HFFc6 (cell line): ENCODE results near the gene AIFM1. TPM values are rescaled to one million over a fixed set of nuclear protein-coding genes. Genes with fewer than 3 reads are reported as not detected.

ENCODE experiments used
- DNase-seq: peaks from one replicate; pipeline ENCODE4 v3.0.0-alpha.2; 2018
- H3K27ac Mint-ChIP-seq: 2 replicates; pipeline ENCODE4 v1.8.0; 2020; ENCODE audit warnings: mild to moderate bottlenecking, mixed read lengths
- H3K27me3 Mint-ChIP-seq: 2 replicates; pipeline ENCODE4 v1.8.0; 2021; ENCODE audit warnings: mild to moderate bottlenecking, moderate library complexity, mixed read lengths; ENCODE audit not compliant: insufficient read depth
- H3K36me3 Mint-ChIP-seq: 2 replicates; pipeline ENCODE4 v1.8.0; 2021; ENCODE audit warnings: low read depth, mixed read lengths
- H3K4me1 Mint-ChIP-seq: 2 replicates; pipeline ENCODE4 v1.8.0; 2020; ENCODE audit warnings: low read depth, mixed read lengths
- H3K4me3 Mint-ChIP-seq: 2 replicates; pipeline ENCODE4 v1.8.0; 2020; ENCODE audit warnings: mild to moderate bottlenecking, moderate library complexity, mixed read lengths
- H3K9me3 Mint-ChIP-seq: 2 replicates; pipeline ENCODE4 v1.8.0; 2020; ENCODE audit warnings: mild to moderate bottlenecking, mixed read lengths
- total RNA-seq, 6 experiments: library from RNA; stranded (reverse); fragmentation: NEBNext Ultra II Directional; extraction: Animal tissue kit (Norgen Biotek cat#: 25700); gene quantifications; 2 replicates in 1 of 6; 3 replicates in 5 of 6; pipeline ENCODE4 v1.2.3, GENCODE V29; 2021
- TF ChIP-seq, protein P1 (sequence below): fragments of 200-600 bp; sonication (generic); IDR thresholded peaks from 2 replicates; pipeline ENCODE4 v1.5.0; 2021; ENCODE audit warnings: antibody characterized with exemption, mild to moderate bottlenecking

The AIFM1 gene
- total RNA-seq, 6 experiments from 2014 or later: 31.9 to 39.5 (median 33.8) TPM

DNA sequence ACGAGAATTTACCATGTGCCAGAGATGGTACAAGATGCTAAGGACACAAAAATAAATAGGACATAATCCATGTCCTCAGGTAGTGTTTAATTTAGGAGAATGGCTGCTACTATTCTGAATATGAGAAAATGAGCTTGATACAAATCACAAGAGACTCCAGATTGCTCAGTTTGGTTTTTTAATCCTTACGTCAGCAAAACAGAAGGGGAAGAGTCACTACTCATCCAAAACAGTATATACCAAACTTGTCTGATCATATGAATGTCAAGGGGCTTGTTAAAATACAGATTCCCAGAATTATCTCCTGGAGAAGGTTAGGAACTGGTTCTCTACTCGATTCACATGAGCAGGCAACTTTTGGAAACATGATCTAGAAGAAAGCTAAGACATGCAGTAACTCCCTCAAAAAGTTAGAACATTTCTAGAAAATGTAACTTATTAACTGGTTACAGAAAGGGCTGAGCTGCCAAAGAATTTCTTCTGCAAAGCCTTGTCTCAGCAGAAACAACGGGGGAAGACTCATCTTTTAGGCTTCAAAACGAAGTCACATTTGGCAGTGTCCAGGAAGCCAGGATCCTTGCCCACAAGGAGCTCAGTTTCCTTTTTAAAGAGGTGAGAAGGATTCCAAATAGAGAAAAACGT is 3.4 kb downstream of the AIFM1 start:
- no peak overlapping the region for H3K27ac Mint-ChIP-seq

DNA sequence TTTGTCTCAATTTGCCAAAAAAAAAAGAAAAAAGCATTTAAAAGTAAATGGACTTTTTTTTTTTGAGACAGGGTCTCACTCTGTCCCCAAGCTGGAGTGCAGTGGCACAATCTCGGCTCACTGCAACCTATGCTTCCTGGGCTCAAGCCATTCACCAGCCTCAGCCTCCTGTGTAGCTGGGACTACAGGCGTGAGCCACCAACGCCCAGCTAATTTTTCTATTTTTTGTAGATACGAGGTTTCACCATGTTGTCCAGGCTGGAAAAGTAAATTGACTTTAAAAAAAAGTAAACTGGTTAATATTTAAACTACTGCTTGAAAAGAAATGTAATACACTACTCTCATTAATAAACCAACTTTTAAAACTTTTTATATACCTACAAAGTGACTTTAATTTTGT is 5.9 kb downstream of the AIFM1 start:
- no peaks in the 10 kb centered on the region for H3K36me3 Mint-ChIP-seq
- TF ChIP-seq, protein P1, sequence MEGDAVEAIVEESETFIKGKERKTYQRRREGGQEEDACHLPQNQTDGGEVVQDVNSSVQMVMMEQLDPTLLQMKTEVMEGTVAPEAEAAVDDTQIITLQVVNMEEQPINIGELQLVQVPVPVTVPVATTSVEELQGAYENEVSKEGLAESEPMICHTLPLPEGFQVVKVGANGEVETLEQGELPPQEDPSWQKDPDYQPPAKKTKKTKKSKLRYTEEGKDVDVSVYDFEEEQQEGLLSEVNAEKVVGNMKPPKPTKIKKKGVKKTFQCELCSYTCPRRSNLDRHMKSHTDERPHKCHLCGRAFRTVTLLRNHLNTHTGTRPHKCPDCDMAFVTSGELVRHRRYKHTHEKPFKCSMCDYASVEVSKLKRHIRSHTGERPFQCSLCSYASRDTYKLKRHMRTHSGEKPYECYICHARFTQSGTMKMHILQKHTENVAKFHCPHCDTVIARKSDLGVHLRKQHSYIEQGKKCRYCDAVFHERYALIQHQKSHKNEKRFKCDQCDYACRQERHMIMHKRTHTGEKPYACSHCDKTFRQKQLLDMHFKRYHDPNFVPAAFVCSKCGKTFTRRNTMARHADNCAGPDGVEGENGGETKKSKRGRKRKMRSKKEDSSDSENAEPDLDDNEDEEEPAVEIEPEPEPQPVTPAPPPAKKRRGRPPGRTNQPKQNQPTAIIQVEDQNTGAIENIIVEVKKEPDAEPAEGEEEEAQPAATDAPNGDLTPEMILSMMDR: no peak
- H3K27me3 Mint-ChIP-seq: no peaks in the 10 kb centered on the region
- H3K27ac Mint-ChIP-seq: no peak overlapping the region
- DNase-seq: no peak
- no peaks in the 10 kb centered on the region for H3K9me3 Mint-ChIP-seq
- H3K4me1 Mint-ChIP-seq: peaks cover 7% of the 10 kb centered on the region; the same call in 1 of the 2 replicates
- no peak overlapping the region for H3K4me3 Mint-ChIP-seq

More for the DNA sequence above, 3.4 kb downstream of the AIFM1 start:
- no peak for DNase-seq
- Mint-ChIP-seq H3K36me3 (no peaks in the 10 kb centered on the region), H3K4me3 (no peak overlapping the region), H3K27me3 (no peaks in the 10 kb centered on the region; the same call in 1 of the 2 replicates), H3K4me1 (peaks cover 14% of the 10 kb centered on the region), H3K9me3 (no peaks in the 10 kb centered on the region)
- TF ChIP-seq, protein P1: no peak

DNA sequence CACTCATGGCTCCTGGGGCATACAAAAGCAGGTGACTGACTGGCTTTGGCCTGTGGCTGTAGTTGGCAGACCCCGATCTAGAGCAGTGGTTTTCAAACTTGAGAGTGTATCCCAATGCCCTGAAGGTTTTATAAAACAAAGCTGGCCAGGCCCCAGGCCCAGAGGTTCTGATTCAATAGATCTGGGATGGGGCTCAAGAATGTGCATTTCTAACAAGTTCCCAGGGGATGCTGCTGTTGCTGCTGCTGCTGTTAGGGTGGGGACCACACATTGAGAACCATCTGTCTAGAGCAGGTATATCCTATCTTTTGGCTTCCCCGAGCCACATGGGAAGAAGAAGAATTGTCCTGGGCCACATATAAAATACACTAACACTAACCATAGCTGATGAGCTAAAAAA is 7.3 kb downstream of the AIFM1 start:
- no peaks in the 10 kb centered on the region for H3K36me3 Mint-ChIP-seq
- DNase-seq: no peak
- TF ChIP-seq, protein P1: no peak
- H3K4me1 Mint-ChIP-seq: peaks cover 7% of the 10 kb centered on the region; the same call in 1 of the 2 replicates
- H3K4me3 Mint-ChIP-seq: no peak overlapping the region
- no peaks in the 10 kb centered on the region for H3K27me3 Mint-ChIP-seq
- H3K9me3 Mint-ChIP-seq: no peaks in the 10 kb centered on the region
- H3K27ac Mint-ChIP-seq: no peak overlapping the region

DNA sequence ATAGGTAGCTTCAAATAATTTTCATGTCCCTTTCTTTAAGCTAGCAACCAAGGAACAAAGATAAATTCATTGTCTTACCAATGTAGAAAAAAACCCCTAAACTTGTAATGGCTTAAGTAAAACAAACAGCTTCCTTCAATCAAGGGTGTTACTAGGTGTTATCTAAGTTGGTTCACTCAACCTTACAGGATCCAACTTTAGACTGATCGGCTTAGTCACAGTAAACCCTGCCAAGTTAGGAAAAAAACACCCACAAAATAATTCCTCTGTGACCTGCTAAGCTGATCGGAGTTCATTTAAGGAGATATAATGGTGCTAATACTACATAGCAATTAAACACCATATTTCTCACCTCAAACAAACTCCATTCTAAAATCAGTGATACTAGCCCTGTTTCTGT is 10.1 kb downstream of the AIFM1 start:
- peaks cover 3% of the 10 kb centered on the region; the same call in 1 of the 2 replicates for H3K36me3 Mint-ChIP-seq
- DNase-seq: no peak
- TF ChIP-seq, protein P1: no peak
- H3K27me3 Mint-ChIP-seq: no peaks in the 10 kb centered on the region
- no peaks in the 10 kb centered on the region for H3K9me3 Mint-ChIP-seq
- H3K4me3 Mint-ChIP-seq: no peak overlapping the region
- no peaks in the 10 kb centered on the region for H3K4me1 Mint-ChIP-seq
- no peak overlapping the region for H3K27ac Mint-ChIP-seq

DNA sequence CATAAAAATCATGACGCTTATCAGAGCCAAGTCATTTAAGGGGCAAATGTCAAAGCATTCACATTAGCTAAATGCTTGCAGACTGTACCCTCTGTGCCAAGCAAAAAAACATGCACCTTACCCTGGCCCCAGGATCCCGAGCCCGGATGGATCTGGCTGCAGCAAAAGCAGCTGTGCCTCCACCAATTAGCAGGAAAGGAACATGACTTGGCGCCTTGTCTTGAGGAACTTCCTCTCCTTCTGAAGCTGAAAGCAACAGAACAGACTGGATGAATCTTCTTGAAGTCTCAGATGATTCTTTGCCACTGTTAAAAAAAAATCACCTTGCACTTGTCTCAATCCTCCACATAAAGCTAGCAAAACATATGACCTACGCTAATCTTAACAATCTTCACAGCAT is 18.0 kb downstream of the AIFM1 start:
- no peaks in the 10 kb centered on the region; the same call in 1 of the 2 replicates for H3K27me3 Mint-ChIP-seq
- no peak for DNase-seq
- H3K4me3 Mint-ChIP-seq: no peak overlapping the region
- H3K9me3 Mint-ChIP-seq: no peaks in the 10 kb centered on the region
- TF ChIP-seq, protein P1: no peak
- no peak overlapping the region for H3K27ac Mint-ChIP-seq
- peaks cover 15% of the 10 kb centered on the region for H3K4me1 Mint-ChIP-seq
- H3K36me3 Mint-ChIP-seq: peaks cover 18% of the 10 kb centered on the region
